PC-9 (cell line): ENCODE measurements around the gene EEF2K. TPM values are rescaled to one million over a fixed set of nuclear protein-coding genes. Genes with fewer than 3 reads are reported as not detected.

Experiments
- BruUV-seq: library from RNA; stranded (reverse); fragments of 400-500 nt; replicated peaks from 2 replicates; lab custom pipeline; 2021; lab: Mats Ljungman, UMichigan
- CTCF ChIA-PET: fragments of 300-600 bp; sonication (Branson Sonifier 250); formaldehyde crosslinking; loops from one replicate; lab custom pipeline; 2022; ENCODE audit warnings: antibody characterized with exemption; lab: Charles Lee
- POLR2A ChIA-PET: fragments of 300-600 bp; sonication (Branson Sonifier 250); formaldehyde crosslinking; loops from one replicate; lab custom pipeline; 2022; ENCODE audit warnings: antibody characterized with exemption; ENCODE audit not compliant: unreplicated experiment; lab: Charles Lee
- DNase-seq, 2 experiments: peaks; one replicate each; pipeline versions ENCODE4 v3.0.0 to v3.0.0-alpha.2; 2015 to 2022; ENCODE audit warnings: mixed read lengths in 1 of 2
- H2AFZ ChIP-seq: fragments of 200-600 bp; sonication (generic); 2 replicates; pipeline ENCODE4 v1.8.1; 2017; ENCODE audit warnings: antibody characterized with exemption
- H3F3A ChIP-seq: fragments of 200-600 bp; sonication (generic); 2 replicates; pipeline ENCODE4 v1.8.1; 2017; ENCODE audit warnings: antibody characterized with exemption, mild to moderate bottlenecking, low read depth; ENCODE audit not compliant: insufficient read depth
- H3K27ac ChIP-seq: fragments of 200-600 bp; sonication (generic); 2 replicates; pipeline ENCODE4 v1.6.1; 2016; ENCODE audit warnings: mixed run types
- H3K27me3 ChIP-seq: fragments of 200-600 bp; sonication (generic); 2 replicates; pipeline ENCODE4 v1.6.1; 2016; ENCODE audit warnings: low read depth, mixed run types; ENCODE audit not compliant: insufficient read depth
- H3K36me3 ChIP-seq: fragments of 200-600 bp; sonication (generic); 2 replicates; pipeline ENCODE4 v1.6.1; 2016; ENCODE audit warnings: low read depth, mixed run types
- H3K4me1 ChIP-seq: fragments of 200-600 bp; sonication (generic); replicated peaks from 2 replicates; pipeline ENCODE4 v1.6.1; 2016; ENCODE audit warnings: mixed run types; ENCODE audit not compliant: insufficient read depth
- H3K4me2 ChIP-seq: fragments of 200-600 bp; sonication (generic); 2 replicates; pipeline ENCODE4 v1.6.1; 2017; ENCODE audit warnings: mixed run types
- H3K4me3 ChIP-seq: fragments of 200-600 bp; sonication (generic); 2 replicates; pipeline ENCODE4 v1.6.1; 2016; ENCODE audit warnings: mixed run types
- H3K79me2 ChIP-seq: fragments of 200-600 bp; sonication (generic); 2 replicates; pipeline ENCODE4 v1.6.1; 2017; ENCODE audit warnings: low read depth, mixed run types
- H3K9me2 ChIP-seq: fragments of 200-600 bp; sonication (generic); 2 replicates; pipeline ENCODE4 v1.8.1; 2017; ENCODE audit warnings: mild to moderate bottlenecking; ENCODE audit not compliant: insufficient read depth
- H3K9me3 ChIP-seq: fragments of 200-600 bp; sonication (generic); 2 replicates; pipeline ENCODE4 v1.8.1; 2016; ENCODE audit warnings: low read depth; ENCODE audit not compliant: insufficient read depth
- H4K20me1 ChIP-seq: fragments of 200-600 bp; sonication (generic); 2 replicates; pipeline ENCODE4 v1.8.1; 2017; ENCODE audit not compliant: insufficient read depth
- EZH2 ChIP-seq: fragments of 200-600 bp; sonication (generic); IDR thresholded peaks from 2 replicates; pipeline ENCODE4 v1.8.0; 2017; ENCODE audit warnings: antibody characterized with exemption, low read depth
- intact Hi-C: fragments of 100-400 bp; cut with micrococcal nuclease; formaldehyde crosslinking; loops from one replicate; pipeline ENCODE4 v1.10.0; 2022; ENCODE audit not compliant: unreplicated experiment
- total RNA-seq: library from RNA; stranded (reverse); gene quantifications from 2 replicates; pipeline ENCODE4 v1.2.3, GENCODE V29; 2021
- TF ChIP-seq, protein P1 (sequence below): fragments of 200-600 bp; sonication (generic); conservative IDR thresholded peaks from 2 replicates; pipeline ENCODE4 v1.6.1; 2017; ENCODE audit warnings: mixed run types, antibody characterized with exemption, mild to moderate bottlenecking, moderate library complexity

The EEF2K gene
- total RNA-seq, 1 experiment from 2014 or later = 29.8 TPM

- intact Hi-C loops = no loop called here
- no peaks in the 10 kb centered on the region for H3K9me3 ChIP-seq
- no peak overlapping the region for H3K4me2 ChIP-seq
- no peaks in the 10 kb centered on the region for H3K27me3 ChIP-seq
- no peaks in the 10 kb centered on the region; the same call in 1 of the 2 replicates for H3K36me3 ChIP-seq
- H3K4me1 ChIP-seq = no peaks in the 10 kb centered on the region
- POLR2A ChIA-PET = no interaction called here
- no peaks in the 10 kb centered on the region for H4K20me1 ChIP-seq
- CTCF ChIA-PET = interaction anchor here (0.6 kb wide), 1 partner anchor 8 kb away, joined by 4 read pairs; no protein-coding TSS in a partner anchor
- no peak overlapping the region for H3K27ac ChIP-seq
- no peak overlapping the region for H3K4me3 ChIP-seq
- BruUV-seq = no TSS peak
- no peak overlapping the region for H2AFZ ChIP-seq
- H3K9me2 ChIP-seq = no peaks in the 10 kb centered on the region
- no peaks in the 10 kb centered on the region for H3K79me2 ChIP-seq
- no peak for DNase-seq
- no peaks in the 10 kb centered on the region for H3F3A ChIP-seq
- TF ChIP-seq EZH2 = no peak
- TF ChIP-seq, protein P1, sequence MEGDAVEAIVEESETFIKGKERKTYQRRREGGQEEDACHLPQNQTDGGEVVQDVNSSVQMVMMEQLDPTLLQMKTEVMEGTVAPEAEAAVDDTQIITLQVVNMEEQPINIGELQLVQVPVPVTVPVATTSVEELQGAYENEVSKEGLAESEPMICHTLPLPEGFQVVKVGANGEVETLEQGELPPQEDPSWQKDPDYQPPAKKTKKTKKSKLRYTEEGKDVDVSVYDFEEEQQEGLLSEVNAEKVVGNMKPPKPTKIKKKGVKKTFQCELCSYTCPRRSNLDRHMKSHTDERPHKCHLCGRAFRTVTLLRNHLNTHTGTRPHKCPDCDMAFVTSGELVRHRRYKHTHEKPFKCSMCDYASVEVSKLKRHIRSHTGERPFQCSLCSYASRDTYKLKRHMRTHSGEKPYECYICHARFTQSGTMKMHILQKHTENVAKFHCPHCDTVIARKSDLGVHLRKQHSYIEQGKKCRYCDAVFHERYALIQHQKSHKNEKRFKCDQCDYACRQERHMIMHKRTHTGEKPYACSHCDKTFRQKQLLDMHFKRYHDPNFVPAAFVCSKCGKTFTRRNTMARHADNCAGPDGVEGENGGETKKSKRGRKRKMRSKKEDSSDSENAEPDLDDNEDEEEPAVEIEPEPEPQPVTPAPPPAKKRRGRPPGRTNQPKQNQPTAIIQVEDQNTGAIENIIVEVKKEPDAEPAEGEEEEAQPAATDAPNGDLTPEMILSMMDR = no peak
Observed at GRCh38 chr16:22278441-22279230, 72.6 kb downstream of the EEF2K start.

DNA sequence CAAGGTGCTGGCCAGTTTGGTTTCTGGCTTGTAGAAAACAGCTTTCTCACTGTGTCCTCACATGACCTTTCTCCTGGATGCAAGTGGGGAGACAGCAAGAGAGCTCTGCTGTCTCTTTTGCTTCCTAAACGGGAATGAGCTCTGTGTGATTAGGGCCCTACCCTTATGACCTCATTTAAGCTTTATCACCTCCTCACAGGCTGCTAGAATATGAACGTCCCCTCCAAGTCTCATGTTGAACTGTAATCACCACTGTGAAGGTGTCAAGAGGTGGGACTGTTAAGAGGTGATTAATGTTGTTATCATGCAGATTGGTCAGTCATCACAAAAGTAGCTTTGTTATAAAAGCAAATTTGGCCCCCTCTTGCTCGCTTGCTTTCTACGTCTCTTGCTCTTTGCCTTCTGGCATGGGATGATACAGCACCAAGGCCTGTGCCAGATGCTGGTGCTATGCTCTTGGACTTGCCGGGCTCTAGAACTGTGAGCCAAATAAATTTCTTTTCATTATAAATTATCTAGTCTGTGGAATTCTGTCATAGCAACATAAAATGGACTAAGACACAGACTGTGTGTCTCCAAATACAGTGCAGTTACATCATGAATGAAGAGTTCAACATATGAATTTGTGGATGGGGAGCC is 76.3 kb downstream of the EEF2K start:
- H3K27ac ChIP-seq = no peak overlapping the region
- H3K27me3 ChIP-seq = no peaks in the 10 kb centered on the region
- no peaks in the 10 kb centered on the region; the same call in 1 of the 2 replicates for H3K36me3 ChIP-seq
- no peak for DNase-seq
- no TSS peak for BruUV-seq
- CTCF ChIA-PET = no interaction called here
- no peak overlapping the region for H3K4me3 ChIP-seq
- no peak for TF ChIP-seq EZH2
- TF ChIP-seq, protein P1 = no peak
- POLR2A ChIA-PET = no interaction called here
- H4K20me1 ChIP-seq = no peaks in the 10 kb centered on the region
- H3F3A ChIP-seq = peaks cover 16% of the 10 kb centered on the region; the same call in 1 of the 2 replicates
- no peaks in the 10 kb centered on the region for H3K9me2 ChIP-seq
- intact Hi-C loops = no loop called here
- H3K79me2 ChIP-seq = no peaks in the 10 kb centered on the region
- no peaks in the 10 kb centered on the region for H3K4me1 ChIP-seq
- H2AFZ ChIP-seq = no peak overlapping the region
- no peaks in the 10 kb centered on the region for H3K9me3 ChIP-seq
- no peak overlapping the region for H3K4me2 ChIP-seq

GRCh38 chr16:22284637-22285036 is 78.6 kb downstream of the EEF2K start:
- ChIA-PET CTCF (no interaction called here), POLR2A (no interaction called here)
- Histone ChIP-seq H3K4me1 (no peaks in the 10 kb centered on the region), H3K9me3 (no peaks in the 10 kb centered on the region), H3K4me3 (no peak overlapping the region), H3K27me3 (no peaks in the 10 kb centered on the region), H3K4me2 (no peak overlapping the region), H3K36me3 (no peaks in the 10 kb centered on the region; the same call in 1 of the 2 replicates), H3K9me2 (no peaks in the 10 kb centered on the region), H3K27ac (no peak overlapping the region), H3F3A (peaks cover 19% of the 10 kb centered on the region; the same call in 1 of the 2 replicates), H3K79me2 (no peaks in the 10 kb centered on the region), H2AFZ (no peak overlapping the region), H4K20me1 (no peaks in the 10 kb centered on the region)
- TF ChIP-seq, protein P1 = no peak
- TF ChIP-seq EZH2 = no peak
- DNase-seq = no peak
- intact Hi-C loops = loop anchor here (5.0 kb wide), 1 partner anchor 42 kb away; no protein-coding TSS in a partner anchor
- no TSS peak for BruUV-seq
